ENCODE results near the gene TMEM190.

- no peak for TF ChIP-seq CTCF (conservative IDR thresholded peaks at IDR 0.05; ENCODE audit: low read depth, low read length)
- TF ChIP-seq EZH2 (IDR thresholded peaks at IDR 0.05; ENCODE audit: borderline replicate concordance, low read depth, low read length, poor library complexity, severe bottlenecking) = no peak
These were observed 9.9 kb downstream of the TMEM190 start for GRCh38 chr19:55386493-55386971.

Data from A673 (cell line).